ENCODE measurements around the gene ADCY3. TPM values are rescaled to one million over a fixed set of nuclear protein-coding genes. Genes with fewer than 3 reads are reported as not detected.

Gene ADCY3
- total RNA-seq, 1 experiment from 2014 or later, result 73.9 TPM

GRCh38 chr2:24779116-24779515, 140.9 kb downstream of the ADCY3 start:
- H3K4me1 ChIP-seq, result no peaks in the 10 kb centered on the region
- no peak for DNase-seq
- no peak overlapping the region for H3K27ac ChIP-seq
- no peak overlapping the region for H3K4me3 ChIP-seq
- peaks cover 7% of the 10 kb centered on the region for H3K9me3 ChIP-seq (replicated peaks)
- no peaks in the 10 kb centered on the region for H3K36me3 ChIP-seq
- H3K27me3 ChIP-seq, result no peaks in the 10 kb centered on the region

DNA sequence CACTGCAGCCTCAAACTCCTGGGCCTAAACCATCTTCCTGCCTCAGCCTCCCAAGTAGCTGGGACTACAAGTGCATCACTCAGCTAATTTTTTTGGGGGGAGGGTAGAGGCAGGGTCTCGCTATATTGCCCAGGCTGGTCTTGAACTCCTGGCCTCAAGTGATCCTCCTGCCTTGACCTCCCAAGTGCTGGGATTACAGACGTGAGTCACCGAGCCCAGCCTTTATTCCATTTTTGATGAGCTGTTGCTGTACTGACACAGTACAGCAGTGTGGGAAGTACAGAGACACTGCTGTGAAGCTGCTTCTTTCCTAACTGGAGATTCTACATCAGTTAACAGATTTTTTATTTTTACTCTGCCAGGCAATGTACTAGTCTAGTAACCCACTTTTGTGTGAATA, 145.7 kb downstream of the ADCY3 start:
- Histone ChIP-seq H3K27ac (no peak overlapping the region), H3K4me1 (peaks cover 10% of the 10 kb centered on the region), H3K4me3 (no peak overlapping the region), H3K36me3 (peaks cover 22% of the 10 kb centered on the region), H3K9me3 (replicated peaks) (no peaks in the 10 kb centered on the region), H3K27me3 (no peaks in the 10 kb centered on the region)
- no peak for DNase-seq

- H3K27ac ChIP-seq, result no peak overlapping the region
- H3K36me3 ChIP-seq, result peaks cover 45% of the 10 kb centered on the region
- DNase-seq, result peak in 1 of 2 experiments; percentile 40
These were observed 148.1 kb downstream of the ADCY3 start for GRCh38 chr2:24771764-24772586.

GRCh38 chr2:24771061-24771460, 149.0 kb downstream of the ADCY3 start:
- H3K27ac ChIP-seq, result no peak overlapping the region
- no peaks in the 10 kb centered on the region for H3K9me3 ChIP-seq (replicated peaks)
- H3K27me3 ChIP-seq, result no peaks in the 10 kb centered on the region
- H3K36me3 ChIP-seq, result peaks cover 52% of the 10 kb centered on the region
- H3K4me1 ChIP-seq, result peaks cover 10% of the 10 kb centered on the region
- no peak for DNase-seq
- H3K4me3 ChIP-seq, result no peak overlapping the region

More at GRCh38 chr2:24771764-24772586, 148.1 kb downstream of the ADCY3 start:
- Histone ChIP-seq H3K27me3 (no peaks in the 10 kb centered on the region), H3K9me3 (replicated peaks) (no peaks in the 10 kb centered on the region), H3K4me3 (no peak overlapping the region), H3K4me1 (peaks cover 10% of the 10 kb centered on the region)

Other genes with a start within 250 kb of the ADCY3 start
- gene PTRHD1, start 126.8 kb downstream of the ADCY3 start, total RNA-seq (2014; rRNA removed; shearing (Covaris generic)), result 56.3 and 56.9 TPM in 2 replicates
- gene CENPO, start 126.8 kb downstream of the ADCY3 start, total RNA-seq (2014; rRNA removed; shearing (Covaris generic)), result 105 and 129 TPM in 2 replicates
- gene DNAJC27, start 51.7 kb upstream of the ADCY3 start, total RNA-seq (2014; rRNA removed; shearing (Covaris generic)), result 9.2 and 10.5 TPM in 2 replicates
- 4.0 and 4.2 TPM in 2 replicates for gene EFR3B, start 121.8 kb upstream of the ADCY3 start, total RNA-seq (2014; rRNA removed; shearing (Covaris generic))
- gene POMC, start 248.3 kb upstream of the ADCY3 start, total RNA-seq (2014; rRNA removed; shearing (Covaris generic)), result not detected in 2 replicates